ENCODE measurements around the gene ORC5.

The ORC5 gene

DNA sequence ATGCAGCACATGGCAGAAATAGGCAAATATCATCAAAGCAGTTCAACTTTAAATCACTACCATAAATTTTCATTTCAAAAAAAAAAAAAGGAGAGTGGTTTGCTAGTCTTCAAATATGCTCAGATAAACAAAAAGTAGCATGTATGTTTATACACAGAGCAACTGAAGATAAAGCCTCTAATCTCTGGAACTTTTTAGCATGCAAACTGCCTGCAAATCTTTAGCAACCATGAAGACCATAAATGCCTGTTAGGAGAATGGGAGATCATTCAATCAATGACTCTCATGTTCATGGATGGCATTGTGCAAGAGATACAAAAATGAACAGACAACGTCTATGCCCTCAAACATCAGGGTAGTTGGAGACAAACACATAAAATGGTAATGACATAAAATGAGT is 57.3 kb downstream of the ORC5 start:
- no peak for DNase-seq (ENCODE audit: low read depth in 2 of 2)
- H3K4me3 ChIP-seq (replicated peaks in 1 of 2; ENCODE audit: low read depth in 2 of 2, low read length in 2 of 2) = no peak overlapping the region
- TF ChIP-seq, protein P1, sequence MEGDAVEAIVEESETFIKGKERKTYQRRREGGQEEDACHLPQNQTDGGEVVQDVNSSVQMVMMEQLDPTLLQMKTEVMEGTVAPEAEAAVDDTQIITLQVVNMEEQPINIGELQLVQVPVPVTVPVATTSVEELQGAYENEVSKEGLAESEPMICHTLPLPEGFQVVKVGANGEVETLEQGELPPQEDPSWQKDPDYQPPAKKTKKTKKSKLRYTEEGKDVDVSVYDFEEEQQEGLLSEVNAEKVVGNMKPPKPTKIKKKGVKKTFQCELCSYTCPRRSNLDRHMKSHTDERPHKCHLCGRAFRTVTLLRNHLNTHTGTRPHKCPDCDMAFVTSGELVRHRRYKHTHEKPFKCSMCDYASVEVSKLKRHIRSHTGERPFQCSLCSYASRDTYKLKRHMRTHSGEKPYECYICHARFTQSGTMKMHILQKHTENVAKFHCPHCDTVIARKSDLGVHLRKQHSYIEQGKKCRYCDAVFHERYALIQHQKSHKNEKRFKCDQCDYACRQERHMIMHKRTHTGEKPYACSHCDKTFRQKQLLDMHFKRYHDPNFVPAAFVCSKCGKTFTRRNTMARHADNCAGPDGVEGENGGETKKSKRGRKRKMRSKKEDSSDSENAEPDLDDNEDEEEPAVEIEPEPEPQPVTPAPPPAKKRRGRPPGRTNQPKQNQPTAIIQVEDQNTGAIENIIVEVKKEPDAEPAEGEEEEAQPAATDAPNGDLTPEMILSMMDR (IDR thresholded peaks at IDR 0.05; ENCODE audit: low read depth, low read length) = no peak

DNA sequence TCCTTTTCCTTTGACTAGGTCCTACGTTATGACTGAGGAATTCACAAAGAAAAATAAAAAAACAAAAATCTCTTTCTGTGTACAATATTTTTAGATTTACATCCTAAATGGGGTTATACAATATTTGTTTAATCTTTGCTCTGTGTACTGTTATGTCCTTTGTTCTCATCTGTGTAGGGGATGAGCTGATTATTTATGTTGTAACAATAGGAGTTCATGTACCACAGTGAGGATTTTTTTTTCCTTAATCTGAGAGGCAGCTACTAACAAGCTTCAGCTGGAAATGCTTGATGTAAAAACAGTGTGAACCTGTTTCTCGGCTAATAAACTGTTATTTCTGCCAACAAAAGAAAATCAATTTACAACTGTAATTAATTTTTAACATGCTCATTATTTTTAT is 58.0 kb downstream of the ORC5 start:
- TF ChIP-seq, protein P1 (IDR thresholded peaks at IDR 0.05; ENCODE audit: low read depth, low read length) = no peak
- H3K4me3 ChIP-seq (replicated peaks in 1 of 2; ENCODE audit: low read depth in 2 of 2, low read length in 2 of 2) = no peak overlapping the region

DNA sequence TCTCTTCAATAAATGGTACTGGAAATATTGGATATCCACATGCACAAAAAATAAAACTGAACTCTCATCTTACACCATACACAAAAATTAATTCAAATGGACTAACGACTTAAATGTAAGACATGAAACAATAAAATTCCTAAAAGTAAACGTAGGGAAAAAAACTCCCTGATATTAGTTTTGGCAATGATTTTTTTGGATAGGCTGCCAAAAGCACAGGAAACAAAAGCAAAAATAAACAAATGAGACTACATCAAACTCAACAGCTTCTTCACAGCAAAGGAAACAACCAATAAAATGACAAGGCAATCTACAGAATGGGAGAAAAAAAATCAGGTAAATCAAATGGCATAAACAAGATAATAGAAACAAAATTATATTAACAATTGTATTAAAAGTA is 65.7 kb downstream of the ORC5 start:
- peak; percentile 32 to 54 for DNase-seq (ENCODE audit: low read depth in 2 of 2)
- no peak overlapping the region for H3K4me3 ChIP-seq (replicated peaks in 1 of 2; ENCODE audit: low read depth in 2 of 2, low read length in 2 of 2)
- TF ChIP-seq, protein P1 (IDR thresholded peaks at IDR 0.05; ENCODE audit: low read depth, low read length) = no peak

More for the DNA sequence above, 58.0 kb downstream of the ORC5 start:
- no peak for DNase-seq (ENCODE audit: low read depth in 2 of 2)

DNA sequence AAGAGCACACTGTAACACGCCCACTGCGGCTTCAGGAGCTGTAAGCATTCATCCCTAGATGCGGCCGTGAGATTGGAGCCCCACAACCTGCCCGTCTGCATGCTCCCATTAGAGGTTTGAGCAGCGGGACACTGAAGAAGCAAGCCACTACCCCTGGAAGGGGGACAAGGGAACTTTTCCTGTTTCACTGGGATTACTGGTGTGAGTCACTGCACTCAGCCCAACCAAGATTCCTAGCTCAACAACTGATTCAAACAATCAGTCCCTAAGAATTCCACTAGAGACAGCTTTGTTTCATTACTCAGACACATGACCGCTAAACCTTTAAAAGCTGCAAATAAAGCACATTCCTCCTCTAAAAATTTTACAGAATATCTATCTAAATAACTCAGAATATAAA is 69.8 kb downstream of the ORC5 start:
- peak; percentile 38 to 62 for DNase-seq (ENCODE audit: low read depth in 2 of 2)
- no peak overlapping the region for H3K4me3 ChIP-seq (replicated peaks in 1 of 2; ENCODE audit: low read depth in 2 of 2, low read length in 2 of 2)
- TF ChIP-seq, protein P1 (IDR thresholded peaks at IDR 0.05; ENCODE audit: low read depth, low read length) = peak; percentile 6

DNA sequence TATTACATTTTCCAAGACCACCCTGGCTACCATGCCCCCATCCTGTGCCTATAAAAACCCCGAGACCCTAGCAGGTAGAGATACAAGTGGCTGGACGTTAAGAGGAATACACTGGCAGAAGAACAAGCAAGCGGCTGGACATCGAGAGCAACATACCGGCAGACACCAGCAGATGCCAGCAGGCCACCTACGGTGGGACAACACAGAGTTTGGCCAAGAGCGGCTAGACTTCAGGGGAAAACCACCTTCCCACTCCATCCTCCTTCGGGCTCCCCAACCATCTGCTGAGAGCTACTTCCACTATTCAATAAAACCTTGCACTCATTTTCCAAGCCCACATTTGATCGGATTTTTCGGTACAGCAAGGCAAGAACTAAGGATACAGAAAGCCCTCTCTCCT is 70.3 kb downstream of the ORC5 start:
- no peak for DNase-seq (ENCODE audit: low read depth in 2 of 2)
- H3K4me3 ChIP-seq (replicated peaks in 1 of 2; ENCODE audit: low read depth in 2 of 2, low read length in 2 of 2) = no peak overlapping the region
- TF ChIP-seq, protein P1 (IDR thresholded peaks at IDR 0.05; ENCODE audit: low read depth, low read length) = no peak

DNA sequence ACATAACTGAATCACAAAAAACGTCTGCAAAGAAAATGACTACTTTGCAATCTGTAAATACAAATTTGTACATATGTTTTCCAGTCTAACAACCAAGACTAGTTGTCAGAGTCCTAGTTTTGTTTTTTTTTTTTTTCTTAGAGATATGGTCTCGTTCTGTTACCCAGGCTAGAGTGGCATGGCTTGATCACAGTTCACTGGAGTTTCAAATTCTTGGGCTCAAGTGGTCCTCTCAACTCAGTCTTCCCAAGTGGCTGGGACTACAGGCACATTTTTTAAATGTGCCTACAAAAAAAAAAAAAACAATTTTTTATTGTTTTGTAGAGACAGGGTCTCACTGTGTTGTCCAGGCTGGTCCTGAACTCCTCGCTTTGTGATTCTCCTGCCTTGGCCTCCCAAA is 70.8 kb downstream of the ORC5 start:
- H3K4me3 ChIP-seq (replicated peaks in 1 of 2; ENCODE audit: low read depth in 2 of 2, low read length in 2 of 2) = no peak overlapping the region
- TF ChIP-seq, protein P1 (IDR thresholded peaks at IDR 0.05; ENCODE audit: low read depth, low read length) = no peak
- no peak for DNase-seq (ENCODE audit: low read depth in 2 of 2)

DNA sequence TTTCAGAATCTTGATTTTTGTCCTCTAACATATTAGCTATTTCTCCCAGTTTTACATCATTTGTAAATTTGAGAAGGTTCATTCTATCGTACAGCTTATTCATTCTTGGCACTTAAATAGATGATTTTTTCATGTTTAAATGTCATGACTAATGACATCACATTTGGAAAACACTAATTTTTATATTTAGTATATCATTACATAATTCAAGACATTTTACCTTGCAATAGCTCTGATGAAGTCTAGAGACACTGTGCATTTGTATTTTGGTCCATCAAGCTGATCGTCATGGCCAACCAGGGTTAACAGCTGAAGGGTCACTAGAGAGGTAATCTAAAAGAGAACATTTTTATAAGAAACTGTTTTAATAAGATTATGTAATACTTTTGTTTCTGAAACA is 71.3 kb downstream of the ORC5 start:
- DNase-seq (ENCODE audit: low read depth in 2 of 2) = no peak
- TF ChIP-seq, protein P1 (IDR thresholded peaks at IDR 0.05; ENCODE audit: low read depth, low read length) = no peak
- H3K4me3 ChIP-seq (replicated peaks in 1 of 2; ENCODE audit: low read depth in 2 of 2, low read length in 2 of 2) = no peak overlapping the region

Data from cardiac fibroblast (primary cell).